Neuronal stem cell (in vitro differentiated cells): ENCODE measurements around the gene GREM1.

Experiments used
- DNase-seq: peaks from one replicate; pipeline ENCODE4 v3.0.0-alpha.2; 2013; ENCODE audit warnings: low spot score
- H2AFZ ChIP-seq: one replicate; pipeline ENCODE4 v1.6.1; 2013; ENCODE audit warnings: mild to moderate bottlenecking, low read length, inconsistent platforms
- H2AK5ac ChIP-seq: 2 replicates; pipeline ENCODE4 v1.6.1; 2013; ENCODE audit warnings: low read depth, mild to moderate bottlenecking, inconsistent platforms, low read length, moderate library complexity, mixed read lengths
- H2BK120ac ChIP-seq: 2 replicates; pipeline ENCODE4 v1.6.1; 2013; ENCODE audit warnings: low read depth, mild to moderate bottlenecking, inconsistent platforms, low read length, moderate library complexity, mixed read lengths
- H2BK12ac ChIP-seq: one replicate; pipeline ENCODE4 v1.6.1; 2013; ENCODE audit warnings: low read length, inconsistent platforms
- H2BK15ac ChIP-seq: 2 replicates; pipeline ENCODE4 v1.6.1; 2013; ENCODE audit warnings: mild to moderate bottlenecking, low read length, inconsistent platforms, mixed read lengths
- H2BK5ac ChIP-seq: one replicate; pipeline ENCODE4 v1.6.1; 2013; ENCODE audit warnings: inconsistent platforms, mild to moderate bottlenecking, low read length, moderate library complexity
- H3K14ac ChIP-seq: one replicate; pipeline ENCODE4 v1.6.1; 2013; ENCODE audit warnings: low read length, inconsistent platforms
- H3K18ac ChIP-seq: 2 replicates; pipeline ENCODE4 v1.6.1; 2013; ENCODE audit warnings: low read length, inconsistent platforms
- H3K23ac ChIP-seq: 2 replicates; pipeline ENCODE4 v1.6.1; 2013; ENCODE audit warnings: low read depth, mild to moderate bottlenecking, mixed read lengths, low read length, inconsistent platforms; ENCODE audit not compliant: poor library complexity
- H3K27ac ChIP-seq: replicated peaks from 3 replicates; pipeline ENCODE4 v1.5.1; 2013; ENCODE audit warnings: low read length, inconsistent platforms
- H3K27me3 ChIP-seq, 3 experiments: 2 replicates each; pipeline ENCODE4 v1.6.1; 2013; ENCODE audit warnings: low read length in 3 of 3, mild to moderate bottlenecking in 2 of 3, inconsistent platforms in 1 of 3, low read depth in 1 of 3, mixed read lengths in 1 of 3, moderate library complexity in 1 of 3; ENCODE audit not compliant: control insufficient read depth in 3 of 3, insufficient read depth in 3 of 3
- H3K36me3 ChIP-seq, 2 donors: replicated peaks in 1 of 2; 2 replicates each; pipeline ENCODE4 v1.6.1; 2013; ENCODE audit warnings: low read length in 2 of 2; ENCODE audit not compliant: control insufficient read depth in 2 of 2, insufficient read depth in 2 of 2
- H3K4ac ChIP-seq: 2 replicates; pipeline ENCODE4 v1.6.1; 2013; ENCODE audit warnings: inconsistent platforms, mild to moderate bottlenecking, low read length, moderate library complexity
- H3K4me1 ChIP-seq, 2 donors: 1 replicate in 1 of 2; 2 replicates in 1 of 2; pipeline ENCODE4 v1.6.1; 2013; ENCODE audit warnings: low read length in 2 of 2, low read depth in 1 of 2; ENCODE audit not compliant: control insufficient read depth in 2 of 2, insufficient read depth in 1 of 2
- H3K4me2 ChIP-seq: one replicate; pipeline ENCODE4 v1.6.1; 2013; ENCODE audit warnings: mild to moderate bottlenecking, low read length, inconsistent platforms; ENCODE audit not compliant: insufficient read depth, poor library complexity, severe bottlenecking
- H3K4me3 ChIP-seq, 2 donors: 2 replicates each; pipeline ENCODE4 v1.5.1; 2013; ENCODE audit warnings: low read length in 2 of 2, mild to moderate bottlenecking in 2 of 2, inconsistent platforms in 1 of 2, moderate library complexity in 1 of 2
- H3K79me1 ChIP-seq: one replicate; pipeline ENCODE4 v1.6.1; 2013; ENCODE audit warnings: low read depth, mild to moderate bottlenecking, inconsistent platforms, low read length, moderate library complexity
- H3K9ac ChIP-seq: one replicate; pipeline ENCODE4 v1.6.1; 2013; ENCODE audit warnings: mild to moderate bottlenecking, low read depth, low read length, inconsistent platforms; ENCODE audit not compliant: poor library complexity
- H3K9me3 ChIP-seq, 2 donors: replicated peaks in 1 of 2; 2 replicates each; pipeline versions ENCODE3 to v1.6.1; 2013; ENCODE audit warnings: low read length in 2 of 2, mild to moderate bottlenecking in 2 of 2, inconsistent platforms in 1 of 2, low read depth in 1 of 2, mixed read lengths in 1 of 2, moderate library complexity in 1 of 2; ENCODE audit not compliant: control insufficient read depth in 2 of 2, insufficient read depth in 1 of 2
- H4K8ac ChIP-seq: one replicate; pipeline ENCODE4 v1.6.1; 2013; ENCODE audit warnings: low read depth, mild to moderate bottlenecking, inconsistent platforms, low read length, moderate library complexity
- H4K91ac ChIP-seq: one replicate; pipeline ENCODE4 v1.6.1; 2013; ENCODE audit warnings: low read length, low read depth, mild to moderate bottlenecking, inconsistent platforms; ENCODE audit not compliant: poor library complexity
- WGBS, 2 donors: extraction: QIAGEN DNeasy Blood & Tissue Kit; methylation state at CpG; one replicate each; pipeline ENCODE4 v1.1.7; 2013; ENCODE audit warnings: missing lambda C conversion rate in 2 of 2, mixed read lengths in 1 of 2; ENCODE audit not compliant: insufficient read length in 2 of 2, insufficient replicate concordance in 1 of 2; ENCODE audit errors: extremely low coverage in 2 of 2; 5-methylcytosine and 5-hydroxymethylcytosine counted together

The GREM1 gene

GRCh38 chr15:32738666-32739065 is 20.9 kb downstream of the GREM1 start:
- no peak overlapping the region for H2BK5ac ChIP-seq
- H3K9ac ChIP-seq = no peak overlapping the region
- peaks cover 0 to 2% of the 10 kb centered on the region in 2 donors for H3K9me3 ChIP-seq
- no CpG with 5 or more reads among the region's 1 CpG for WGBS, 2 donors
- no peak overlapping the region for H3K23ac ChIP-seq
- no peaks in the 10 kb centered on the region for H3K36me3 ChIP-seq
- no peak overlapping the region for H4K91ac ChIP-seq
- no peak overlapping the region for H2BK15ac ChIP-seq
- H4K8ac ChIP-seq = no peak overlapping the region
- no peak overlapping the region for H3K14ac ChIP-seq
- H3K4me1 ChIP-seq = no peaks in the 10 kb centered on the region
- no peaks in the 10 kb centered on the region for H3K79me1 ChIP-seq
- H2BK12ac ChIP-seq = no peak overlapping the region
- H3K4ac ChIP-seq = no peak overlapping the region
- H3K18ac ChIP-seq = no peak overlapping the region
- H3K27ac ChIP-seq = no peak overlapping the region
- no peak overlapping the region for H3K4me2 ChIP-seq
- H2AK5ac ChIP-seq = no peak overlapping the region
- H3K27me3 ChIP-seq = peaks cover 0 to 3% (median 0%) of the 10 kb centered on the region in 3 experiments
- H2BK120ac ChIP-seq = no peak overlapping the region
- no peak overlapping the region for H2AFZ ChIP-seq
- no peak for DNase-seq
- no peak overlapping the region for H3K4me3 ChIP-seq

GRCh38 chr15:32739522-32740063 is 21.8 kb downstream of the GREM1 start:
- no peak overlapping the region for H2BK15ac ChIP-seq
- no peak overlapping the region for H3K23ac ChIP-seq
- no peak overlapping the region for H3K9ac ChIP-seq
- H4K8ac ChIP-seq = no peak overlapping the region
- H2BK120ac ChIP-seq = no peak overlapping the region
- no peaks in the 10 kb centered on the region for H3K27me3 ChIP-seq
- peaks cover 0 to 2% of the 10 kb centered on the region in 2 donors for H3K9me3 ChIP-seq
- no CpG with 5 or more reads among the region's 1 CpG for WGBS, 2 donors
- H3K4ac ChIP-seq = no peak overlapping the region
- no peaks in the 10 kb centered on the region for H3K4me1 ChIP-seq
- H3K79me1 ChIP-seq = no peaks in the 10 kb centered on the region
- no peak overlapping the region for H2BK12ac ChIP-seq
- no peak overlapping the region for H4K91ac ChIP-seq
- no peaks in the 10 kb centered on the region for H3K36me3 ChIP-seq
- no peak overlapping the region for H3K18ac ChIP-seq
- no peak overlapping the region for H3K27ac ChIP-seq
- no peak overlapping the region for H3K4me3 ChIP-seq
- no peak overlapping the region for H2AFZ ChIP-seq
- H3K4me2 ChIP-seq = no peak overlapping the region
- H2BK5ac ChIP-seq = no peak overlapping the region
- H3K14ac ChIP-seq = no peak overlapping the region
- H2AK5ac ChIP-seq = no peak overlapping the region
- DNase-seq = no peak

GRCh38 chr15:32743411-32744140 is 25.8 kb downstream of the GREM1 start:
- Histone ChIP-seq H3K4ac (no peak overlapping the region), H2AK5ac (no peak overlapping the region), H2BK15ac (no peak overlapping the region), H3K27ac (no peak overlapping the region), H2AFZ (no peak overlapping the region), H3K27me3 (no peaks in the 10 kb centered on the region), H2BK5ac (no peak overlapping the region), H2BK12ac (no peak overlapping the region), H3K18ac (no peak overlapping the region), H2BK120ac (no peak overlapping the region), H3K9ac (no peak overlapping the region), H3K14ac (no peak overlapping the region), H4K8ac (no peak overlapping the region), H3K4me2 (no peak overlapping the region), H3K9me3 (peaks cover 0 to 2% of the 10 kb centered on the region in 2 donors), H3K36me3 (no peaks in the 10 kb centered on the region), H3K79me1 (no peaks in the 10 kb centered on the region), H3K4me3 (no peak overlapping the region), H3K23ac (no peak overlapping the region), H3K4me1 (no peaks in the 10 kb centered on the region), H4K91ac (no peak overlapping the region)
- no CpG with 5 or more reads among the region's 5 CpGs for WGBS, 2 donors
- no peak for DNase-seq

- Histone ChIP-seq H3K14ac (no peak overlapping the region), H2AK5ac (no peak overlapping the region), H3K27me3 (no peaks in the 10 kb centered on the region), H3K4me2 (no peak overlapping the region), H2BK120ac (no peak overlapping the region), H3K4me1 (no peaks in the 10 kb centered on the region), H3K27ac (no peak overlapping the region), H3K36me3 (no peaks in the 10 kb centered on the region), H3K4me3 (no peak overlapping the region), H2AFZ (no peak overlapping the region), H3K23ac (no peak overlapping the region), H4K91ac (no peak overlapping the region), H3K18ac (no peak overlapping the region), H2BK15ac (no peak overlapping the region), H3K9ac (no peak overlapping the region), H3K9me3 (no peaks in the 10 kb centered on the region), H3K79me1 (no peaks in the 10 kb centered on the region), H2BK5ac (no peak overlapping the region), H2BK12ac (no peak overlapping the region), H4K8ac (no peak overlapping the region), H3K4ac (no peak overlapping the region)
- WGBS, 2 donors = no CpG with 5 or more reads among the region's 4 CpGs
- DNase-seq = no peak
These were observed 28.5 kb downstream of the GREM1 start for GRCh38 chr15:32746116-32746857.
